Parathyroid adenoma (tissue), 2 donors: ENCODE data around the gene FN3K.

Experiments
- H2AFZ ChIP-seq: fragments of 300-600 bp; sonication (generic); one replicate; pipeline ENCODE4 v1.7.0; 2017; ENCODE audit warnings: antibody characterized with exemption, mild to moderate bottlenecking
- H3K27ac ChIP-seq: fragments of 300-600 bp; sonication (generic); one replicate; pipeline ENCODE4 v1.7.0; 2017
- H3K27me3 ChIP-seq: fragments of 300-600 bp; sonication (generic); one replicate; pipeline ENCODE4 v1.7.0; 2017; ENCODE audit warnings: low read length; ENCODE audit not compliant: control insufficient read depth, insufficient read depth
- H3K36me3 ChIP-seq: fragments of 300-600 bp; sonication (generic); one replicate; pipeline ENCODE4 v1.7.0; 2017; ENCODE audit warnings: low read length; ENCODE audit not compliant: control insufficient read depth, insufficient read depth
- H3K4me1 ChIP-seq: fragments of 300-600 bp; sonication (generic); one replicate; pipeline ENCODE4 v1.7.0; 2017; ENCODE audit warnings: control low read depth
- H3K4me2 ChIP-seq: fragments of 300-600 bp; sonication (generic); one replicate; pipeline ENCODE4 v1.7.0; 2017; ENCODE audit warnings: low read length
- H3K4me3 ChIP-seq: fragments of 300-600 bp; sonication (generic); one replicate; pipeline ENCODE4 v1.7.0; 2017; ENCODE audit warnings: low read depth, low read length
- H3K79me2 ChIP-seq: fragments of 300-600 bp; sonication (generic); one replicate; pipeline ENCODE4 v1.7.0; 2017; ENCODE audit warnings: control low read depth
- H3K9ac ChIP-seq: fragments of 300-600 bp; sonication (generic); one replicate; pipeline ENCODE4 v1.7.0; 2017; ENCODE audit warnings: mild to moderate bottlenecking
- H3K9me3 ChIP-seq: fragments of 300-600 bp; sonication (generic); one replicate; pipeline ENCODE4 v1.7.0; 2017; ENCODE audit warnings: low read length; ENCODE audit not compliant: control insufficient read depth
- CTCF ChIP-seq: fragments of 300-600 bp; sonication (generic); IDR thresholded peaks from one replicate; pipeline ENCODE4 v1.7.0; 2017; ENCODE audit warnings: antibody characterized with exemption, mild to moderate bottlenecking
- donor health status: primary hyperparathyroidism.

FN3K gene

GRCh38 chr17:82713071-82713723 is 22.2 kb upstream of the FN3K start:
- H3K36me3 ChIP-seq, result no peaks in the 10 kb centered on the region
- TF ChIP-seq CTCF, result no peak
- no peak overlapping the region for H3K4me2 ChIP-seq
- no peak overlapping the region for H3K9ac ChIP-seq
- no peaks in the 10 kb centered on the region for H3K79me2 ChIP-seq
- no peak overlapping the region for H3K27ac ChIP-seq
- H3K4me3 ChIP-seq, result no peak overlapping the region
- no peaks in the 10 kb centered on the region for H3K27me3 ChIP-seq
- H2AFZ ChIP-seq, result no peak overlapping the region
- H3K4me1 ChIP-seq, result peaks cover 4% of the 10 kb centered on the region
- no peaks in the 10 kb centered on the region for H3K9me3 ChIP-seq

GRCh38 chr17:82716203-82717010 is 19.0 kb upstream of the FN3K start, which contains the start of gene FN3KRP:
Gene FN3KRP, plus strand, starts transcription at chr17:82716706. Its CDS starts 50 bp downstream, at chr17:82716756.
- H3K27me3 ChIP-seq, result no peaks in the 10 kb centered on the region
- no peaks in the 10 kb centered on the region for H3K36me3 ChIP-seq
- peaks cover 4% of the 10 kb centered on the region for H3K4me1 ChIP-seq
- H3K9me3 ChIP-seq, result no peaks in the 10 kb centered on the region
- no peaks in the 10 kb centered on the region for H3K79me2 ChIP-seq
- peak within 1 kb of the TSS; percentile 59 for H3K27ac ChIP-seq
- peak within 1 kb of the TSS; percentile 100 for H3K4me2 ChIP-seq
- H3K9ac ChIP-seq, result peak within 1 kb of the TSS; percentile 80
- H2AFZ ChIP-seq, result peak within 1 kb of the TSS; percentile 95
- H3K4me3 ChIP-seq, result peak within 1 kb of the TSS; percentile 86
- no peak for TF ChIP-seq CTCF

GRCh38 chr17:82718986-82719685 is 16.3 kb upstream of the FN3K start:
- Histone ChIP-seq H3K4me3 (no peak overlapping the region), H3K27me3 (no peaks in the 10 kb centered on the region), H2AFZ (no peak overlapping the region), H3K27ac (no peak overlapping the region), H3K79me2 (no peaks in the 10 kb centered on the region), H3K36me3 (no peaks in the 10 kb centered on the region), H3K9me3 (no peaks in the 10 kb centered on the region), H3K4me2 (no peak overlapping the region), H3K4me1 (peaks cover 4% of the 10 kb centered on the region), H3K9ac (no peak overlapping the region)
- TF ChIP-seq CTCF, result no peak

GRCh38 chr17:82720204-82720603 is 15.2 kb upstream of the FN3K start:
- H3K4me3 ChIP-seq, result no peak overlapping the region
- H3K4me1 ChIP-seq, result peaks cover 4% of the 10 kb centered on the region
- no peaks in the 10 kb centered on the region for H3K79me2 ChIP-seq
- H3K9ac ChIP-seq, result no peak overlapping the region
- no peak overlapping the region for H3K4me2 ChIP-seq
- H3K9me3 ChIP-seq, result no peaks in the 10 kb centered on the region
- no peak overlapping the region for H2AFZ ChIP-seq
- no peaks in the 10 kb centered on the region for H3K36me3 ChIP-seq
- no peak for TF ChIP-seq CTCF
- H3K27me3 ChIP-seq, result no peaks in the 10 kb centered on the region
- H3K27ac ChIP-seq, result no peak overlapping the region
